Endothelial cell of umbilical vein (primary cell): Measurements from ENCODE around the gene SCAND1. TPM values are rescaled to one million over a fixed set of nuclear protein-coding genes. Genes with fewer than 3 reads are reported as not detected.

Source experiments
- BruUV-seq: library from RNA; stranded (reverse); fragments of 400-500 nt; replicated peaks from 2 replicates; lab custom pipeline; 2021; lab: Mats Ljungman, UMichigan
- CTCF ChIA-PET: fragments of 300-600, 350-600 bp; sonication (Branson Sonifier 250); formaldehyde crosslinking; loops from one replicate; lab custom pipeline; 2021; ENCODE audit warnings: antibody characterized with exemption, inconsistent platforms; lab: Charles Lee
- POLR2A ChIA-PET: fragments of 300-600, 350-600 bp; sonication (Branson Sonifier 250); formaldehyde crosslinking; loops from one replicate; lab custom pipeline; 2021; ENCODE audit warnings: antibody characterized with exemption, inconsistent platforms; lab: Charles Lee
- DNase-seq: peaks from one replicate; pipeline ENCODE4 v3.0.0-alpha.2; 2011; ENCODE audit warnings: low read depth, low spot score
- FAIRE-seq: peaks from 2 replicates; lab custom pipeline; 2011; peaks lifted over from hg19 to GRCh38; lab: Jason Lieb, UNC
- H2AFZ ChIP-seq: 2 replicates; pipeline ENCODE4 v1.6.0; 2012; ENCODE audit warnings: low read depth, low read length, control low read depth, inconsistent platforms
- H3K27ac ChIP-seq: 2 replicates; pipeline ENCODE4 v1.5.1; 2011; ENCODE audit warnings: low read depth, mild to moderate bottlenecking, control low read depth, low read length, moderate library complexity; ENCODE audit not compliant: insufficient read depth
- H3K27me3 ChIP-seq, 2 experiments: 2 replicates each; pipeline versions ENCODE4 v1.6.0 to v1.6.1; 2011; ENCODE audit warnings: low read length in 2 of 2, mixed read lengths in 1 of 2; ENCODE audit not compliant: control insufficient read depth in 2 of 2, insufficient read depth in 2 of 2
- H3K36me3 ChIP-seq, 2 experiments: 2 replicates in 1 of 2; 3 replicates in 1 of 2; pipeline ENCODE4 v1.5.1; 2011; ENCODE audit warnings: low read length in 2 of 2, mild to moderate bottlenecking in 1 of 2, moderate library complexity in 1 of 2; ENCODE audit not compliant: control insufficient read depth in 2 of 2, insufficient read depth in 2 of 2; ENCODE audit errors: extremely low read depth in 1 of 2
- H3K4me1 ChIP-seq: 3 replicates; pipeline ENCODE4 v1.5.1; 2011; ENCODE audit warnings: mild to moderate bottlenecking, low read length; ENCODE audit not compliant: control insufficient read depth, insufficient read depth; ENCODE audit errors: extremely low read depth
- H3K4me2 ChIP-seq: 2 replicates; pipeline ENCODE4 v1.6.1; 2011; ENCODE audit warnings: low read length, control low read depth, mixed read lengths; ENCODE audit not compliant: insufficient read depth
- H3K4me3 ChIP-seq, 3 experiments: fragments of 200-600 bp in 1 of 3; sonication (generic), shearing (Covaris generic) in 1 of 3; replicated peaks in 1 of 3; 2 replicates each; pipeline ENCODE4 v1.5.1; 2011 to 2016; ENCODE audit warnings: control low read depth in 3 of 3, low read length in 3 of 3, mild to moderate bottlenecking in 2 of 3, inconsistent platforms in 1 of 3, low read depth in 1 of 3, moderate library complexity in 1 of 3; ENCODE audit not compliant: insufficient read depth in 1 of 3
- H3K79me2 ChIP-seq: 2 replicates; pipeline ENCODE4 v1.6.0; 2012; ENCODE audit warnings: low read length, inconsistent platforms; ENCODE audit not compliant: control insufficient read depth, insufficient read depth
- H3K9ac ChIP-seq: replicated peaks from 2 replicates; pipeline ENCODE3; 2011; ENCODE audit warnings: low read length, control low read depth; ENCODE audit not compliant: insufficient read depth; ENCODE audit errors: extremely low read depth
- H3K9me1 ChIP-seq: replicated peaks from 3 replicates; pipeline ENCODE4 v1.6.0; 2011; ENCODE audit warnings: mild to moderate bottlenecking, low read length; ENCODE audit not compliant: control insufficient read depth, insufficient read depth; ENCODE audit errors: extremely low read depth
- H3K9me3 ChIP-seq: replicated peaks from 2 replicates; pipeline ENCODE4 v1.5.1; 2012; ENCODE audit warnings: low read length, inconsistent platforms; ENCODE audit not compliant: control insufficient read depth, insufficient read depth
- H4K20me1 ChIP-seq: replicated peaks from 2 replicates; pipeline ENCODE3; 2011; ENCODE audit warnings: mild to moderate bottlenecking, low read length; ENCODE audit not compliant: control insufficient read depth, insufficient read depth; ENCODE audit errors: extremely low read depth
- CTCF ChIP-seq, 2 donors: IDR thresholded peaks; 1 replicate in 1 of 2; 2 replicates in 1 of 2; pipeline ENCODE4 v1.5.1; 2011; ENCODE audit warnings: low read length in 2 of 2, mild to moderate bottlenecking in 2 of 2, moderate library complexity in 2 of 2, control low read depth in 1 of 2, inconsistent platforms in 1 of 2, low read depth in 1 of 2; ENCODE audit not compliant: insufficient read depth in 1 of 2; ENCODE audit errors: extremely low read depth in 1 of 2
- EZH2 ChIP-seq: IDR thresholded peaks from 2 replicates; pipeline ENCODE4 v1.6.1; 2012; ENCODE audit warnings: borderline replicate concordance, low read depth, mild to moderate bottlenecking, moderate library complexity, low read length, inconsistent platforms; ENCODE audit not compliant: severe bottlenecking
- FOS ChIP-seq: IDR thresholded peaks from 2 replicates; pipeline ENCODE4 v1.6.1; 2011; ENCODE audit warnings: mild to moderate bottlenecking, low read length, moderate library complexity, borderline replicate concordance; ENCODE audit not compliant: insufficient read depth
- GATA2 ChIP-seq: IDR thresholded peaks from 2 replicates; pipeline ENCODE4 v1.7.0; 2011; ENCODE audit warnings: low read depth, mild to moderate bottlenecking, moderate library complexity, mixed read lengths, low read length; ENCODE audit not compliant: insufficient read length, insufficient read depth
- JUN ChIP-seq: IDR thresholded peaks from 2 replicates; pipeline ENCODE4 v1.6.1; 2011; ENCODE audit warnings: borderline replicate concordance, low read depth; ENCODE audit not compliant: insufficient read length, insufficient read depth
- MAX ChIP-seq: IDR thresholded peaks from 2 replicates; pipeline ENCODE4 v1.6.1; 2011; ENCODE audit not compliant: insufficient read depth, insufficient read length
- MYC ChIP-seq: IDR thresholded peaks from one replicate; pipeline ENCODE4 v1.6.1; 2011; ENCODE audit warnings: mild to moderate bottlenecking, low read depth, low read length
- POLR2A ChIP-seq: IDR thresholded peaks from 2 replicates; pipeline ENCODE4 v1.6.1; 2012; ENCODE audit warnings: low read depth, mild to moderate bottlenecking, control low read depth, low read length
- POLR2AphosphoS5 ChIP-seq: IDR thresholded peaks from 2 replicates; pipeline ENCODE4 v1.6.1; 2012; ENCODE audit warnings: low read depth, mild to moderate bottlenecking, control low read depth, low read length, moderate library complexity; ENCODE audit not compliant: insufficient read depth
- dilution Hi-C: fragments of 300-500 bp; cut with MboI; formaldehyde crosslinking; loops from one replicate; pipeline ENCODE4 v1.15.0; 2019; ENCODE audit warnings: low sequenced_read_pairs; ENCODE audit not compliant: extremely low pct_ligation_motif_present
- intact Hi-C: fragments of 100-400 bp; cut with micrococcal nuclease; formaldehyde crosslinking; loops from one replicate; pipeline ENCODE4 v1.10.0; 2022
- polyA plus RNA-seq, 4 experiments: library from polyadenylated mRNA; depleted of rRNA in 3 of 4; stranded (reverse) in 3 of 4; unstranded in 1 of 4; fragments of >200 nt; gene quantifications; 2 replicates each; pipeline versions ENCODE4 v1.2.1 to v1.2.3, GENCODE V29; 2011 to 2012; ENCODE audit warnings: missing spikeins in 1 of 4
- total RNA-seq: library from RNA; stranded (reverse); gene quantifications from 2 replicates; pipeline ENCODE4 v1.2.3, GENCODE V29; 2021

SCAND1 gene
- total and polyA plus RNA-seq, 2 donors (not counting 3 experiments of a cell fraction or from before 2014, with no cell fraction given): 83.5 to 85.7 TPM

- H2AFZ ChIP-seq: no peak overlapping the region
Observed at GRCh38 chr20:35939264-35939663, 15.0 kb downstream of the SCAND1 start.

More at GRCh38 chr20:35939264-35939663, 15.0 kb downstream of the SCAND1 start:
- Histone ChIP-seq H3K27ac (no peak overlapping the region), H3K36me3 (peaks cover 0 to 18% of the 10 kb centered on the region in 2 experiments), H3K4me3 (no peak overlapping the region), H3K4me1 (no peaks in the 10 kb centered on the region), H3K9me1 (no peaks in the 10 kb centered on the region), H3K4me2 (no peak overlapping the region), H3K9me3 (no peaks in the 10 kb centered on the region), H3K9ac (no peak overlapping the region), H3K27me3 (no peaks in the 10 kb centered on the region), H4K20me1 (no peaks in the 10 kb centered on the region), H3K79me2 (no peaks in the 10 kb centered on the region)
- POLR2A ChIA-PET: no interaction called here
- intact Hi-C loops: no loop called here
- dilution Hi-C loops: no loop called here
- no peak for TF ChIP-seq FOS
- TF ChIP-seq JUN: no peak
- no peak for TF ChIP-seq MAX
- no peak for TF ChIP-seq POLR2AphosphoS5
- TF ChIP-seq POLR2A: no peak
- no peak for TF ChIP-seq MYC
- no peak for TF ChIP-seq EZH2
- no peak for TF ChIP-seq CTCF (IDR thresholded peaks at IDR 0.05; ENCODE audit: extremely low read depth in 1 of 2, insufficient read depth in 1 of 2, low read depth in 1 of 2, low read length in 2 of 2)
- no peak for TF ChIP-seq GATA2
- no TSS peak for BruUV-seq
- DNase-seq (no peak), FAIRE-seq (no peak)
- CTCF ChIA-PET: no interaction called here
